T47D (cell line): ENCODE measurements around the gene HGFAC.
A peak's percentile ranks its signal among the peaks of the same experiment; 100 is the strongest.

Source experiments
- DNase-seq, 2 experiments: peaks; one replicate each; pipeline versions ENCODE4 v3.0.0 to v3.0.0-alpha.2; 2011 to 2012; ENCODE audit warnings: low read depth in 1 of 2, low spot score in 1 of 2
- JUND ChIP-seq: IDR thresholded peaks from 2 replicates; pipeline ENCODE4 v1.6.1; 2012; ENCODE audit warnings: low read depth
- in situ Hi-C: cut with HindIII; loops from 2 replicates; pipeline ENCODE4 v1.10.0; 2016; ENCODE audit warnings: low sequenced_read_pairs, low pct_unique_long_range_greater_than_20kb

Gene HGFAC

GRCh38 chr4:3441501-3442459 is at the start of gene HGFAC:
TSS of gene HGFAC (plus strand) at chr4:3441968. CDS start at chr4:3442002, 34 bp downstream.
- no peak for TF ChIP-seq JUND
- in situ Hi-C loops: no loop called here
- no peak for DNase-seq

GRCh38 chr4:3392321-3392720 is 49.4 kb upstream of the HGFAC start:
- no peak for DNase-seq
- in situ Hi-C loops: no loop called here
- no peak for TF ChIP-seq JUND

- no peak for DNase-seq
- in situ Hi-C loops: no loop called here
- no peak for TF ChIP-seq JUND
These were observed 48.6 kb upstream of the HGFAC start for GRCh38 chr4:3393171-3393570.

GRCh38 chr4:3396600-3396999 is 45.2 kb upstream of the HGFAC start:
- no peak for TF ChIP-seq JUND
- in situ Hi-C loops: no loop called here
- DNase-seq: no peak

- DNase-seq: no peak
- in situ Hi-C loops: no loop called here
- TF ChIP-seq JUND: no peak
These were observed 44.6 kb upstream of the HGFAC start for GRCh38 chr4:3397128-3397527.

GRCh38 chr4:3399277-3400194 is 42.2 kb upstream of the HGFAC start:
- peak in 1 of 2 experiments; percentile 67 for DNase-seq
- TF ChIP-seq JUND: no peak
- in situ Hi-C loops: no loop called here

- in situ Hi-C loops: no loop called here
- no peak for TF ChIP-seq JUND
- no peak for DNase-seq
These were observed 40.2 kb upstream of the HGFAC start for GRCh38 chr4:3401436-3402171.

GRCh38 chr4:3402491-3403347 is 39.0 kb upstream of the HGFAC start:
- DNase-seq: no peak
- in situ Hi-C loops: no loop called here
- no peak for TF ChIP-seq JUND

- no peak for TF ChIP-seq JUND
- no peak for DNase-seq
- in situ Hi-C loops: no loop called here
These were observed 38.3 kb upstream of the HGFAC start for GRCh38 chr4:3403348-3403906.

GRCh38 chr4:3404546-3404945 is 37.2 kb upstream of the HGFAC start:
- DNase-seq: no peak
- in situ Hi-C loops: no loop called here
- TF ChIP-seq JUND: no peak

- in situ Hi-C loops: no loop called here
These were observed 36.6 kb upstream of the HGFAC start for GRCh38 chr4:3405176-3405575.

More at GRCh38 chr4:3405176-3405575, 36.6 kb upstream of the HGFAC start:
- DNase-seq: no peak
- no peak for TF ChIP-seq JUND
